GM19025 (cell line): Measurements from ENCODE around the gene TMED3.
"Not testable (repeated sequence)": the region's sequence is repeated elsewhere in the genome, so short reads cannot be mapped to it uniquely, and the experiment has no call there.

Source experiments
- ATAC-seq: cut with Tn5 transposase; IDR thresholded peaks from one replicate; pipeline ENCODE4 v1.9.1; 2021; ENCODE audit warnings: mild to moderate bottlenecking, low read depth, moderate library complexity; ENCODE audit not compliant: unreplicated experiment

The TMED3 gene

DNA sequence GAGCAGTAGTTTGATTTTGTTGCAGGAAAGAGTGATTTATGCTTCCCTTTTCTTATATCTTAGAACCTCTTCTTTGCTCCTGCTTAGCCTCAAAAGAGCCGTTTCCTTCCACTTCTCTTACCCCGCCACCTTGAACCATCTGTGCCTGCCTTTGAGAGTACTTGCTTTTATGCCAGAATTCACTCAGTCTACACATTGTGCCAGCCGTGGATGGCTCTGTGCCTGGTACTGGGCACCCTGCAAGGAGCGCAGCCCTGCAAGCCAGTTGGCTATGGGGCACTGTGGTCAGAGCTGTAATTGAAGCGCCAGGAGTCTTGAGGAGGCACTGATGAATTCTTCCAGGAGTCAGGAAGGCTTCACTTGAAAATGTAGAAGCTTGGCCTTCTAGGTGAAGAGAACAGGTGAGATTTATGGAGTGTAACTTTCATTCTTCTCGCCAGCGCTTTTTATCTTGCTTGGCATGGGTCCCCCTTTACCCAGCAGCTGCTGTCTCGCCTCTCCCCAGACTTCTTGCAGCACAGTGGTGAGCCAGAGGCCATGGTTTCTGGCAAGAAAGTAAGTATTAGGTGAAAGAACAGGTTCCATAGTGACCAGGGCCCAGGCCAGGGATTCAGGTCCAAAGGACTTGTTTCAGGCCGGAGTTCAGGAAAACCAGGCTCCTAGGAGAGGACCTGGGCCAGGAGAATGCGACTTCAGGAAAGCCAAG is 4.9 kb downstream of the TMED3 start:
- ATAC-seq = no peak

- ATAC-seq = no peak
These were observed 6.0 kb downstream of the TMED3 start for GRCh38 chr15:79316864-79317263.

- not testable (repeated sequence) for ATAC-seq
These were observed 9.1 kb downstream of the TMED3 start for GRCh38 chr15:79319973-79320372.

- no peak for ATAC-seq
These were observed 11.0 kb downstream of the TMED3 start for GRCh38 chr15:79321876-79322275.

DNA sequence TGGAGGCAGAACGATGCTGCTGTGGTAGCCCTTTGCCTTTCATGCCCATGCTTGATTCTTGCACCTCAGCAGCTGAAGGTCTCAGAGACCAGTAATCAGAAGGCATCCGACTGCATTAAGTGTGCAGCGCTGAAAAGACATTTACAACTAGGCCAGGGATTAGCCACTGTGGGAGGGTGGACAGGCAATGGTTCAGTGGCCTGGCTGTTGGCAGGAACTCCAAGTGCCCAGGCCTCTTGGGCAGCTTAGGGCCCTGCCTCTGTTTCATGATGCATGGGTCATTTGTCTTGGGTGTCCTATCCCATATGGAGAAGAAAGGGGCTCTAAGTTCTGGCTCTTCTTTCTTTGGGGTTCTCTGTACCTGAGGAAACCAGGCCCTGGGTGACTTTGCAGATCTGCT is 11.4 kb downstream of the TMED3 start:
- no peak for ATAC-seq

DNA sequence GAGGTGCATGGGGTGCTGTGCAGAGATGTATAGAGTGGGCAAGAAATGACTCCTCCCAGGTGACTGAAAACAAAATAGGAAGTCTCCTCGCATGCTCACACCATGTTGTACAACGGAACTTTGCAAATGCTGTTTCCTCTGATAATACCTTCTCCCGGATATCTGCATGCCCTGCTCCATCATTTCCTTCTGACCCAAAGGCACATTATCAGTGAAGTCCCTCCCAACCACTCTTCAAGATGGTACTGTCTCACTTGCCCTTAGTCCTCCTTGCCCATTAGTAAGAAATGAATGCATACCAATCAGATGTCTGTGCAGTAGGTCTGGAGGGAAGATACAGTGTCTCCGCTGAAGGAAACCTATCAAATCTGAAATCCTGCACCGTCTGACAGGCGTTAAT is 12.0 kb downstream of the TMED3 start:
- no peak for ATAC-seq

GRCh38 chr15:79329171-79329611 is 18.3 kb downstream of the TMED3 start:
- no peak for ATAC-seq

- ATAC-seq = no peak
These were observed 22.1 kb downstream of the TMED3 start for GRCh38 chr15:79332824-79333510.

- no peak for ATAC-seq
These were observed 26.7 kb downstream of the TMED3 start for GRCh38 chr15:79337591-79337990.

GRCh38 chr15:79339588-79340314 is 28.8 kb downstream of the TMED3 start:
- ATAC-seq = no peak

GRCh38 chr15:79340315-79340602 is 29.3 kb downstream of the TMED3 start:
- no peak for ATAC-seq

DNA sequence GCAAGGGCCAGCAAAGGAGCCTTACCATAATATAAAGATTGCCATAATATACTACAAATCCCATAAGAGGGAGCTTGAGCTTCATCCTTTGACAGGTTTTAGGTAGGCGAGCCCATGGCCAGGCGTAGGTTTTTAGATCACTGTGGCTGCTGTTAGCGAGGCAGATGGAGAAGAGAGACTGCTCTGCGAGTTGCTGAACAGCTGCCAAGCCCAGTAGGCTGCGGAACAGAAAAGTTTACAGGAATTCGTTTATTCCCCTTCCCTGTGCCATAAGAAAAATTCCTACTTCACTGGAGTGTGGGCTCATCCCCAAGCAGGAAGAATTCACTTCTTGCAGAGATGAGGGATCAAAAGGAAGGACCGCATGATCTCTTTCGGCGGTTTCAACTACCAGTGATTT is 30.5 kb downstream of the TMED3 start:
- no peak for ATAC-seq

DNA sequence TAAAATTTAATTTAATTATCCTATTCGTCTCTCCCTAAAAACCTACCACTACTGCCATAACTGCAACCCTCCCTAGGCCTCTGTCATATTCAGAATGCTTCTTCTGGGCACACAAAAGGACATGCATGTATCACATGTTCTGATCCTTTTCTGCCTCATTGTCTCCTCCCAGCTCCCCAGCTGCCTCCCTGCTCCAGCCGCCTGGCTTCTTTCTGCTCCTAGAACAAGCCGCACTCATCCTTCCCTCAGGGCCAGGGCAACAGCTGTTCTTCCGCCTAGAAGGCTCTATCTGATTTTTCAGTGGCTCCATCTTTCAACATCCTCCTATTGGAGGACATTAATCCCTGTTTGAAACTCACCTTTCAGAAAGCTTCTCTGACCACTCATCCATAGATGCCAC is 38.6 kb downstream of the TMED3 start:
- ATAC-seq = no peak

- no peak for ATAC-seq
These were observed 41.3 kb downstream of the TMED3 start for GRCh38 chr15:79352206-79352605.

DNA sequence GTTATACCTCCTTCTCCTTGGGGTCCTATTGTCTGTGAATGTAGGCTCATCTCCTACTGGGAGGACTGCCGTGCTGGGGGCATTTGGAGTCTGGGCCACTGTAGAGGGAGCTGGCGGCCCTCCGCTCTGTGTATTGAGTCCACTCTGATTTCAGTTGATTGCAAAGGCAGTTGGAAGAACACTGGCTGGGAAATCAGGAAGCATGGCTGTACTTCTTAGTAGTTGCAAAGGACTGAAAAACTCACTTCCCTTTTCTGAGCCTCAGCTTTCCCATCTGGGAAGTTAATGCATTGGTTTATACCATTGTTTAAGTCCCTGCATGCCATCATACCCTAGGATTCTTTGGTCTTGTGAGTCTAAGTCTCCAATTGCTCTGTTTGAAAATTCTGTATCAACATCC is 46.7 kb downstream of the TMED3 start:
- ATAC-seq = no peak

GRCh38 chr15:79358069-79358468 is 47.2 kb downstream of the TMED3 start:
- ATAC-seq = no peak

DNA sequence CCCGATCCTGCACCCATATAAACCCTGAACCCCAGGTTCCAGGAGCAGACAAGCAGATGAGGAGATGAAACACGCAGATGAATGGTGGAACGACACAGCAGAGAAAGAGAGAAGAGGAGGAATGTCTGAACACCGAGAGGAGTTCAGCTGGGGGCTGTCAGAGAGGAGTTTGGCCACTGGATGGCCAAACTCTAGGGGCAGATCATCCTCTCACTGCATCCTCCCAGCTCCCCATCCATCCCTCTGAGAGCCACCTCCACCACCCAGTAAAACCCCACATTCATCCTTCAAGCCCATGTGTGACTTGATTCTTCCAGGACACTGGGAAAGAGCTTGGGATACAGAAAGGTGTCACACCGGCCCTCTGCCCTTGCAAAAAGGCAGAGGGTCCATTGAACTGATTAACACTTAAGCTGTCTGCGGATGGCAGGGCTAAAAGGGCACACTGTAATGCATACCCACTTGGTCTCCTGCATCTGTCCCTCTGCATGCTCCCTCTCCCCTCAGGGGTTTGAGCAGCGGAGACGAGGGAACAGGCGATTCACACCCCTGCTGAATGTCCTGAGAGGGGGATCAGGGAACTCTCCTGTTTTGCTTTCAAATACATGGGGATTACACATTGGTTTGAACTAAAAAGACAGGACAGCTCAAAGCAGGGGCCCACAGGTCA is 53.8 kb downstream of the TMED3 start:
- no peak for ATAC-seq

DNA sequence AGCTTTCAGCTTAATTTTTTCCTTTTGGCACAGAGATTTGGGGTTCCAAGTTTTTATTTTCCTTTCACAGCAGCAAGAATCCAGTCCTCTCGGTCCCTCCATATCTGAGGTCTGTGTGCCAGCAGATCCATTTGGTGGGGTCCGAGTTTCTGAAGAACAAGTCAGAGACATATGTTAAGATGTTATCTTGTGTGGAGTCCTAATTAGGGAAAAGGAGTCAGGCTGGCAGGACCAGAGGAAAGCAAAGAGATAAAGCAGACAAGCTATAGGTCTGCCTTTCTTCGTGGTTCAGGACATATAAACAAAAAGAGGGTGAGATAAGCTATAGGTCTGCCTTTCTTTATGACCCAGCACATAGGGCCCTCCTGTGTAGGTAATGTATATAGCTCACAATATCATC is 54.9 kb downstream of the TMED3 start:
- ATAC-seq = no peak

GRCh38 chr15:79366691-79367090 is 55.8 kb downstream of the TMED3 start:
- ATAC-seq = no peak

- no peak for ATAC-seq
These were observed 59.8 kb downstream of the TMED3 start for GRCh38 chr15:79370716-79371115.

- no peak for ATAC-seq
These were observed 60.7 kb downstream of the TMED3 start for GRCh38 chr15:79371591-79371990.
